ENCODE data around the gene SDF4.

Gene SDF4

GRCh38 chr1:1183833-1184775, 47.7 kb downstream of the SDF4 start:
- Histone ChIP-seq H3K36me3 (ENCODE audit: control insufficient read depth in 1 of 2, insufficient read depth in 2 of 2, low read length in 2 of 2) (no peaks in the 10 kb centered on the region), H3K4me1 (ENCODE audit: control insufficient read depth in 1 of 2, insufficient read depth in 2 of 2, low read length in 2 of 2) (no peaks in the 10 kb centered on the region), H3K4me3 (ENCODE audit: low read depth in 1 of 2, low read length in 2 of 2) (no peak overlapping the region), H3K27me3 (ENCODE audit: low read depth, low read length) (no peaks in the 10 kb centered on the region), H3K27ac (ENCODE audit: low read length) (no peak overlapping the region), H3K9me3 (ENCODE audit: control insufficient read depth in 1 of 2, low read length in 2 of 2) (no peaks in the 10 kb centered on the region)

- Histone ChIP-seq H3K9me3 (ENCODE audit: control insufficient read depth in 1 of 2, low read length in 2 of 2) (no peaks in the 10 kb centered on the region), H3K36me3 (ENCODE audit: control insufficient read depth in 1 of 2, insufficient read depth in 2 of 2, low read length in 2 of 2) (no peaks in the 10 kb centered on the region), H3K4me3 (ENCODE audit: low read depth in 1 of 2, low read length in 2 of 2) (no peak overlapping the region), H3K27me3 (ENCODE audit: low read depth, low read length) (no peaks in the 10 kb centered on the region), H3K4me1 (ENCODE audit: control insufficient read depth in 1 of 2, insufficient read depth in 2 of 2, low read length in 2 of 2) (no peaks in the 10 kb centered on the region), H3K27ac (ENCODE audit: low read length) (no peak overlapping the region)
These were observed 48.5 kb downstream of the SDF4 start for GRCh38 chr1:1183221-1183747.

- Histone ChIP-seq H3K27ac (ENCODE audit: low read length) (no peak overlapping the region), H3K36me3 (ENCODE audit: control insufficient read depth in 1 of 2, insufficient read depth in 2 of 2, low read length in 2 of 2) (no peaks in the 10 kb centered on the region), H3K27me3 (ENCODE audit: low read depth, low read length) (no peaks in the 10 kb centered on the region), H3K9me3 (ENCODE audit: control insufficient read depth in 1 of 2, low read length in 2 of 2) (no peaks in the 10 kb centered on the region), H3K4me1 (ENCODE audit: control insufficient read depth in 1 of 2, insufficient read depth in 2 of 2, low read length in 2 of 2) (no peaks in the 10 kb centered on the region), H3K4me3 (ENCODE audit: low read depth in 1 of 2, low read length in 2 of 2) (no peak overlapping the region)
These were observed 49.1 kb downstream of the SDF4 start for GRCh38 chr1:1182491-1183220.

- Histone ChIP-seq H3K4me1 (ENCODE audit: control insufficient read depth in 1 of 2, insufficient read depth in 2 of 2, low read length in 2 of 2) (no peaks in the 10 kb centered on the region), H3K9me3 (ENCODE audit: control insufficient read depth in 1 of 2, low read length in 2 of 2) (no peaks in the 10 kb centered on the region), H3K27me3 (ENCODE audit: low read depth, low read length) (peaks cover 2% of the 10 kb centered on the region), H3K4me3 (ENCODE audit: low read depth in 1 of 2, low read length in 2 of 2) (no peak overlapping the region), H3K27ac (ENCODE audit: low read length) (no peak overlapping the region), H3K36me3 (ENCODE audit: control insufficient read depth in 1 of 2, insufficient read depth in 2 of 2, low read length in 2 of 2) (no peaks in the 10 kb centered on the region)
These were observed 49.8 kb downstream of the SDF4 start for GRCh38 chr1:1181938-1182410.

- Histone ChIP-seq H3K27me3 (ENCODE audit: low read depth, low read length) (peaks cover 8% of the 10 kb centered on the region), H3K4me3 (ENCODE audit: low read depth in 1 of 2, low read length in 2 of 2) (no peak overlapping the region), H3K36me3 (ENCODE audit: control insufficient read depth in 1 of 2, insufficient read depth in 2 of 2, low read length in 2 of 2) (no peaks in the 10 kb centered on the region)
These were observed 50.5 kb downstream of the SDF4 start for GRCh38 chr1:1181129-1181937.

GRCh38 chr1:1179983-1180861, 51.6 kb downstream of the SDF4 start:
- Histone ChIP-seq H3K27ac (ENCODE audit: low read length) (no peak overlapping the region), H3K4me3 (ENCODE audit: low read depth in 1 of 2, low read length in 2 of 2) (no peak overlapping the region), H3K27me3 (ENCODE audit: low read depth, low read length) (peaks cover 9% of the 10 kb centered on the region), H3K4me1 (ENCODE audit: control insufficient read depth in 1 of 2, insufficient read depth in 2 of 2, low read length in 2 of 2) (no peaks in the 10 kb centered on the region), H3K9me3 (ENCODE audit: control insufficient read depth in 1 of 2, low read length in 2 of 2) (no peaks in the 10 kb centered on the region), H3K36me3 (ENCODE audit: control insufficient read depth in 1 of 2, insufficient read depth in 2 of 2, low read length in 2 of 2) (no peaks in the 10 kb centered on the region)

More at GRCh38 chr1:1181129-1181937, 50.5 kb downstream of the SDF4 start:
- Histone ChIP-seq H3K9me3 (ENCODE audit: control insufficient read depth in 1 of 2, low read length in 2 of 2) (no peaks in the 10 kb centered on the region), H3K4me1 (ENCODE audit: control insufficient read depth in 1 of 2, insufficient read depth in 2 of 2, low read length in 2 of 2) (no peaks in the 10 kb centered on the region), H3K27ac (ENCODE audit: low read length) (no peak overlapping the region)

- no peak overlapping the region for H3K4me3 ChIP-seq (ENCODE audit: low read depth in 1 of 2, low read length in 2 of 2)
- H3K9me3 ChIP-seq (ENCODE audit: control insufficient read depth in 1 of 2, low read length in 2 of 2): no peaks in the 10 kb centered on the region
- no peaks in the 10 kb centered on the region for H3K36me3 ChIP-seq (ENCODE audit: control insufficient read depth in 1 of 2, insufficient read depth in 2 of 2, low read length in 2 of 2)
- no peaks in the 10 kb centered on the region for H3K4me1 ChIP-seq (ENCODE audit: control insufficient read depth in 1 of 2, insufficient read depth in 2 of 2, low read length in 2 of 2)
- H3K27ac ChIP-seq (ENCODE audit: low read length): no peak overlapping the region
- peaks cover 9% of the 10 kb centered on the region for H3K27me3 ChIP-seq (ENCODE audit: low read depth, low read length)
These were observed 52.3 kb downstream of the SDF4 start for GRCh38 chr1:1179346-1179982.

DNA sequence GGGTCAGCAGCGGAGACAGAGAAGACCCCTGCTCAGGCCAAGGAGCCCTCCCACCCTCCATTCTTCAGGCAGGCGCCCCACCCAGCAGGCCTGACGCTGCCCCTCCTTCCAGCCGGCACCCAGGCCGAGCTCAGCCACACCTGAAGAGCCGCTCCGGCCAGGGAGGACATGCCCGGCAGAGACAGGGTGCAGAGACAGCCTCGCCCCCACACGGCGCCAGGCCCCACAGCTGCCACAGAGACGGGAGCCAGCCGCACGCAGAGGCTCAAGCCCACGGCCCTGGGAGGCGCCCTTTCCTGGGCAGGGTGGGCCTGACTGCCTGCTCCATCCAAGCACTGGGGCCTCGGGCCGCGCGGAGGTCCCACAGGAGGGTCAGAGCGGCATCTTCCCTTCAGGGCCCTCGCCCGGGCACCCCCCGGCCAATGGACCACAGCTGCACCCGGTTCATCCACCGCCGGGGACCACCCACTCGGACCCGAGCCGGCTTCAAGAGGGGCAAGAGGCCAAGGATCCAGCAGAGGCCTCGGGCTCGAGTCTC, 52.9 kb downstream of the SDF4 start:
- Histone ChIP-seq H3K4me3 (ENCODE audit: low read depth in 1 of 2, low read length in 2 of 2) (no peak overlapping the region), H3K27ac (ENCODE audit: low read length) (no peak overlapping the region), H3K4me1 (ENCODE audit: control insufficient read depth in 1 of 2, insufficient read depth in 2 of 2, low read length in 2 of 2) (no peaks in the 10 kb centered on the region), H3K9me3 (ENCODE audit: control insufficient read depth in 1 of 2, low read length in 2 of 2) (no peaks in the 10 kb centered on the region), H3K36me3 (ENCODE audit: control insufficient read depth in 1 of 2, insufficient read depth in 2 of 2, low read length in 2 of 2) (no peaks in the 10 kb centered on the region), H3K27me3 (ENCODE audit: low read depth, low read length) (peaks cover 9% of the 10 kb centered on the region)

DNA sequence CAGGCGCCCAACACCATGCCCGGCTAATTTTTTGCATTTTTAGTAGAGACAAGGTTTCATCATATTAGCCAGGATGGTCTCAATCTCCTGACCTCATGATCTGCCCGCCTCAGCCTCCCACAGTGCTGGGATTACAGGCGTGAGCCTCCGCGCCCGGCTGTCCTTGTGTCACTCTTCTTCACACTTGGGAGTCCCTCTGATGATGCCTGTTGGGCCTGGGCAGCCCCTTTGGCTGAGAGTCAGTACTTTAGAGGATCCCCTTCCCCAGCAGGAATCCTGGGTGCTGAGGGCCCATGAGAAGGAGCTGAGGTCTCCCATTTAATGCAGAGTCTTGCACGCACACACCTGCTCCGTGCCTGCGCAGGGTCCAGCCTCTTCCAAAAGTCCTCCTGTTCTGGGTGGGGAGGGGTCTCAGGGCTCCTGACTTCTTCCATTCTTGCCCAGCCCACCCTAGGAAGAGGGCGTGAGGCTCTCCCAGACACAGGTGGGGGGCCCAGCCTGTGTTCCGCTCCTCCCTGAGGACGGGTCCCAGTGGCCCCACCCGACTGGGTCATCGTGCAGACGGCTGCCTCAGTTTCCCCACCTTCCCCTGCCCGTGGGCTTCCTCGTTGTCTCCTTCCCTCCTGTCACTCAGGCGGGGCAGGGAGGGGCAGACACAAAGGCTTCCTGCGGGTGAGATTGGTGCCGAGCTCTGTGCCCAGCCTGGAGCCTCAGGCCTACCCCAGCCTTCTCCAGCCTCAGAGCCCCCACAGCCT, 54.2 kb downstream of the SDF4 start:
- H3K4me3 ChIP-seq (ENCODE audit: low read depth in 1 of 2, low read length in 2 of 2): no peak overlapping the region
- H3K9me3 ChIP-seq (ENCODE audit: control insufficient read depth in 1 of 2, low read length in 2 of 2): no peaks in the 10 kb centered on the region
- no peaks in the 10 kb centered on the region for H3K4me1 ChIP-seq (ENCODE audit: control insufficient read depth in 1 of 2, insufficient read depth in 2 of 2, low read length in 2 of 2)
- H3K36me3 ChIP-seq (ENCODE audit: control insufficient read depth in 1 of 2, insufficient read depth in 2 of 2, low read length in 2 of 2): no peaks in the 10 kb centered on the region
- no peak overlapping the region for H3K27ac ChIP-seq (ENCODE audit: low read length)
- peaks cover 15% of the 10 kb centered on the region for H3K27me3 ChIP-seq (ENCODE audit: low read depth, low read length)
